Effector memory CD8-positive, alpha-beta T cell (primary cell): ENCODE measurements around the gene OPRL1.

ENCODE experiments used
- ATAC-seq: fragments of 150-1000 bp; cut with Tn5 transposase; replicated peaks from 2 replicates; pipeline ENCODE4 v1.10.0; 2021; ENCODE audit warnings: mild to moderate bottlenecking, moderate library complexity
- DNase-seq, 3 experiments: peaks; one replicate each; pipeline ENCODE4 v3.0.0; 2021
- H3K27ac Mint-ChIP-seq, 2 donors: one replicate each; pipeline ENCODE4 v1.8.0; 2022; ENCODE audit warnings: mild to moderate bottlenecking in 2 of 2, mixed read lengths in 2 of 2, moderate library complexity in 2 of 2
- H3K27me3 Mint-ChIP-seq, 2 donors: one replicate each; pipeline ENCODE4 v1.8.0; 2022; ENCODE audit warnings: mixed read lengths in 2 of 2
- H3K36me3 Mint-ChIP-seq: one replicate; pipeline ENCODE4 v1.8.0; 2022; ENCODE audit warnings: mild to moderate bottlenecking, moderate library complexity, mixed read lengths; ENCODE audit not compliant: insufficient read depth
- H3K4me1 Mint-ChIP-seq, 2 donors: one replicate each; pipeline ENCODE4 v1.8.0; 2022; ENCODE audit warnings: low read depth in 2 of 2, mixed read lengths in 2 of 2
- H3K4me3 Mint-ChIP-seq, 2 donors: one replicate each; pipeline ENCODE4 v1.8.0; 2022; ENCODE audit warnings: mild to moderate bottlenecking in 2 of 2, mixed read lengths in 2 of 2, moderate library complexity in 2 of 2
- H3K9me3 Mint-ChIP-seq, 2 donors: one replicate each; pipeline ENCODE4 v1.8.0; 2022; ENCODE audit warnings: mixed read lengths in 2 of 2

Gene OPRL1

DNA sequence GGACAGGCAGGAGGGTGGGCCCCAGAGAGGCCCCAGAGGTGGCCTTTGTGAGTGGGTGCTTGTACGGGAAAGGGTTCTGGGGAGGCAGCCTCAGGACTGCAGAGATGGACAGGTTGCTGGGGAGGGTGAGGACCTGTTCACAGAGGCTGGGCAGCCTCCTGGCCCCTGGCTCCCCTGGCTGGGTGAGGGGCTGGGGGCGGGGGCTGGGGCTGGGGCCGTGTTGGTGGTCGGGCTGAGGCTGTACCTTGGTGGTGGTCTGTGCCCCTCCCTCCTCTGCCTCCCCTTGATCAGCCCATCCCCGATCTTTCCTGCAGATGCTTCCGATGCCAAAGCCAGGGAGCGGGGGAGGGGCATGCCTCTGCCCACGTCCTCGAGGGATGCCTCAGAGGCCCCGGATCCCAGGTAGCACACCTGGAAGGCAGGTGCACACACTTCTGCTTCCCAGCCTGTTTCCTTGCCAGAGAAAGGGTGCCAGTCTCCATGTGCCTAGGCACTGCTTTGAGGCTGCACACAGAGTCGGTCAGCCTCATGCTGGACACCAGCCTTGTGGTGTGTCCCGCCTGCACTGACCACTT lies 12.1 kb upstream of the OPRL1 start:
- H3K9me3 Mint-ChIP-seq = no peaks in the 10 kb centered on the region
- no peak for ATAC-seq

GRCh38 chr20:64068386-64069208 lies 11.3 kb upstream of the OPRL1 start:
- DNase-seq (no peak), ATAC-seq (no peak)
- no peaks in the 10 kb centered on the region for H3K27me3 Mint-ChIP-seq
- H3K9me3 Mint-ChIP-seq = no peaks in the 10 kb centered on the region
- peaks cover 33 to 49% of the 10 kb centered on the region in 2 donors for H3K4me1 Mint-ChIP-seq
- no peak overlapping the region for H3K4me3 Mint-ChIP-seq
- peaks cover 24% of the 10 kb centered on the region for H3K36me3 Mint-ChIP-seq
- H3K27ac Mint-ChIP-seq = no peak overlapping the region

More for the DNA sequence above, 12.1 kb upstream of the OPRL1 start:
- Mint-ChIP-seq H3K4me1 (peaks cover 34 to 51% of the 10 kb centered on the region in 2 donors), H3K27ac (no peak overlapping the region), H3K27me3 (no peaks in the 10 kb centered on the region), H3K36me3 (peaks cover 21% of the 10 kb centered on the region), H3K4me3 (no peak overlapping the region)
- no peak for DNase-seq

- H3K36me3 Mint-ChIP-seq = peaks cover 28% of the 10 kb centered on the region
- no peaks in the 10 kb centered on the region for H3K9me3 Mint-ChIP-seq
- peaks cover 27 to 42% of the 10 kb centered on the region in 2 donors for H3K4me1 Mint-ChIP-seq
- DNase-seq (no peak), ATAC-seq (no peak)
- no peaks in the 10 kb centered on the region for H3K27me3 Mint-ChIP-seq
- H3K4me3 Mint-ChIP-seq = no peak overlapping the region
- no peak overlapping the region for H3K27ac Mint-ChIP-seq
Measured at GRCh38 chr20:64069209-64069613, 10.7 kb upstream of the OPRL1 start.

- Mint-ChIP-seq H3K27me3 (no peaks in the 10 kb centered on the region), H3K9me3 (no peaks in the 10 kb centered on the region), H3K27ac (no peak overlapping the region), H3K4me1 (peaks cover 27 to 37% of the 10 kb centered on the region in 2 donors), H3K4me3 (no peak overlapping the region), H3K36me3 (peaks cover 27% of the 10 kb centered on the region)
- DNase-seq (no peak), ATAC-seq (no peak)
Measured at GRCh38 chr20:64069614-64070243, 10.2 kb upstream of the OPRL1 start.

DNA sequence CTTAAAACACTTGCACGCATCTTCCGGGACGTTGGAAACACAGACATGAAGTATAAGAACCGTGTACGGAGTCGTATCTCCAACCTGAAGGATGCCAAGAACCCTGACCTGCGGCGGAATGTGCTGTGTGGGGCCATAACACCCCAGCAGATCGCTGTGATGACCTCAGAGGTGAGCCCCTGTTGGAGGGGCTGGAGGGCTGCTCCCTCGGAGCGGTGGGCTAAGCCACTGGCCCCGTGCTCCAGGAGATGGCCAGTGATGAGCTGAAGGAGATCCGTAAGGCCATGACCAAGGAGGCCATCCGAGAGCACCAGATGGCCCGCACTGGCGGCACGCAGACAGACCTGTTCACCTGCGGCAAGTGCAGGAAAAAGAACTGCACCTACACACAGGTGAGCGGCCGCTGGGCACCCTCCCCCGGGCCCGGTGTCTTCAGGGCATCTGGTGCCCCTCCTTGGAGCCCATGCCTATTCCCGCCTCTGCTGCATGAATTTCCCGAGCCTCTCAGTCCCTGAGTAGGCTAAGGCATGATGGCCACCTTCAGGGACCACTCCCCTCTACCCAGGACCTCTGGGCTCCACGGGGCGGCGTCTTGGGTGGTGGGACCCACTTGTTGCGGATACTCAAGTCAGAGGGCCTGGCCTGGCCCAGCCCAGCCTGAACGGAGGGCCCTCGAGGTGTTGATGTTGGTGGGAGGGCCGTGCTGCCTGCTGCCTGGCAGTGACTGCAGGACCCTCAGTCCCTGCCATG lies 9.5 kb upstream of the OPRL1 start:
- Mint-ChIP-seq H3K9me3 (no peaks in the 10 kb centered on the region), H3K4me3 (no peak overlapping the region), H3K4me1 (peaks cover 23 to 37% of the 10 kb centered on the region in 2 donors), H3K27me3 (no peaks in the 10 kb centered on the region), H3K27ac (no peak overlapping the region), H3K36me3 (peaks cover 31% of the 10 kb centered on the region)
- ATAC-seq (no peak), DNase-seq (no peak)

DNA sequence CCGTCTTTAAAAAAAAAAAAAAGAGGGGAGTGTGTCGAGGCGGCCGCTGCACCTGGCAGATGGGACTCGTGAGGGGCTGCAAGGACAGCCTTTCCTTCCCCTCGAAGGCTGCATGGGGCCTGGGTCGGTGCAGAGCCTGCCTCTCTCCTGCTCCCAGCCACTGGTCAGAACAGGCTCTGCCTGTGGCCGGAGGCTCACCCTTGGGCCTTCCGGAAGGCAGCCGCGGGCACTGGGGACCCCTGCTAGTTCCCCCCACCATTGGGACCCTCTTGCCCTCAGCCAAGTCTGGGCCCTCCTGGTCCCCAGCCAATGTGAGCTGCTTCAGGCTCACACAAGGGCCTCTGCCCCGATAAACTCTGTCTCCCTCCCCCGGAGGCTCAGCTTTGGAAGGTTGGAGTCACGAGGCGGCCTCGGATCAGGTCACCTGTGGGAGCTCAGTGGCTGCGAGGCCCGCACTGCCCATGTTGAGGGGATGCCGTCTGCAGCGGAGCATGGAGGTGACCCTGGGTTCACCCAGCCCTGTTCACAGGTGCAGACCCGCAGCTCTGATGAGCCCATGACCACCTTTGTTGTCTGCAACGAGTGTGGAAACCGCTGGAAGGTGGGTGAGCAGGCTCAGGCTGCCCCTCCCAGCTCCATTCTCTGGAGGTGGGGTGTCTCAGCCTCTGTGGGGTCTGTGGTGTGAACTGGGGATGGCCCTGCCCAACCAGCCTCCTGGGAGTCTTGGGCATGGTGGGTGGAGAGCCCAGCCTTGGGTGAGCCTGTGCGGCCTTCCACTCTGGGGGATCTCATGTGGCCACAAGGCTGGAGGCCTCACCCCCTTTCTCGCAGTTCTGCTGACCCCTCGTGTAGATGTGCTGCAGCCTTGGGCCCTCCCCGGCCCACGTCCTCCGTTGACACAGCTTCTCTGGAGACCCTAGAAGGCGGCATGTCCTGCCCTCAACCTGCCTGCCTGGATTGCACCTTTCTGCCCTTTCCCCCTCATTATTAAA lies 8.2 kb upstream of the OPRL1 start:
- peaks cover 33% of the 10 kb centered on the region for H3K36me3 Mint-ChIP-seq
- H3K4me3 Mint-ChIP-seq = no peak overlapping the region
- peak overlapping the region in 1 of 2 donors; percentile 82 for H3K27ac Mint-ChIP-seq
- ATAC-seq (no peak), DNase-seq (no peak)
- H3K4me1 Mint-ChIP-seq = peaks cover 12 to 29% of the 10 kb centered on the region in 2 donors
- H3K9me3 Mint-ChIP-seq = no peaks in the 10 kb centered on the region
- no peaks in the 10 kb centered on the region for H3K27me3 Mint-ChIP-seq

GRCh38 chr20:64072498-64073063 lies 7.3 kb upstream of the OPRL1 start:
- no peaks in the 10 kb centered on the region for H3K9me3 Mint-ChIP-seq

GRCh38 chr20:64073476-64074183 lies 6.3 kb upstream of the OPRL1 start:
- Mint-ChIP-seq H3K4me1 (peaks cover 9 to 29% of the 10 kb centered on the region in 2 donors), H3K36me3 (peaks cover 40% of the 10 kb centered on the region)

More at GRCh38 chr20:64072498-64073063, 7.3 kb upstream of the OPRL1 start:
- ATAC-seq (no peak), DNase-seq (no peak)
- Mint-ChIP-seq H3K4me1 (peaks cover 9 to 27% of the 10 kb centered on the region in 2 donors), H3K27ac (peak overlapping the region in 1 of 2 donors; percentile 82), H3K4me3 (no peak overlapping the region), H3K36me3 (peaks cover 34% of the 10 kb centered on the region), H3K27me3 (no peaks in the 10 kb centered on the region)

GRCh38 chr20:64074184-64074789 lies 5.6 kb upstream of the OPRL1 start:
- no peaks in the 10 kb centered on the region for H3K9me3 Mint-ChIP-seq
- H3K27me3 Mint-ChIP-seq = no peaks in the 10 kb centered on the region
- H3K4me3 Mint-ChIP-seq = no peak overlapping the region
- peaks cover 41% of the 10 kb centered on the region for H3K36me3 Mint-ChIP-seq
- ATAC-seq = no peak
- H3K27ac Mint-ChIP-seq = no peak overlapping the region
- DNase-seq = no peak
- H3K4me1 Mint-ChIP-seq = peaks cover 9 to 33% of the 10 kb centered on the region in 2 donors

More at GRCh38 chr20:64073476-64074183, 6.3 kb upstream of the OPRL1 start:
- Mint-ChIP-seq H3K27me3 (no peaks in the 10 kb centered on the region), H3K9me3 (no peaks in the 10 kb centered on the region), H3K27ac (no peak overlapping the region), H3K4me3 (no peak overlapping the region)
- ATAC-seq = no peak
- no peak for DNase-seq

DNA sequence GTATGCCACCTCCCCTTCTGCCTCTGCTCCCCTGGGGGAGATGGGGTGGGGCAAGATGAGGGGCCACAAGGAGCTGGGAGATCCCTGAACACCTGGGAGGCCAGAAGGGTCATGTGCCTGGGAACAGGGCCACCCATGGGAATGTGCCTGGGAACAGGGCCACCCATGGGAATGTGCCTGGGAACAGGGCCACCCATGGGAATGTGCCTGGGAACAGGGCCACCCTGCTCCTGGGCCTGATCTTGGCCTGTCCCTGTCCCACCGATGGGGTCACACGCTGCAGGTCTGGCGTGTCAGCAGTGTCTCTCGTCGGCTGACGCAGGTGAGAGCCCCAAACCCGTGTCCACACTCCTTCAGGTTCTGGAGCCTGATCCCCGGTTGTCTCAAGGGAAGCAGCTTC lies 4.9 kb upstream of the OPRL1 start:
- peaks cover 9 to 33% of the 10 kb centered on the region in 2 donors for H3K4me1 Mint-ChIP-seq
- ATAC-seq (no peak), DNase-seq (no peak)
- H3K36me3 Mint-ChIP-seq = peaks cover 42% of the 10 kb centered on the region
- no peak overlapping the region for H3K4me3 Mint-ChIP-seq
- no peaks in the 10 kb centered on the region for H3K27me3 Mint-ChIP-seq
- H3K9me3 Mint-ChIP-seq = no peaks in the 10 kb centered on the region
- no peak overlapping the region for H3K27ac Mint-ChIP-seq

- Mint-ChIP-seq H3K9me3 (no peaks in the 10 kb centered on the region), H3K36me3 (peaks cover 47% of the 10 kb centered on the region), H3K4me1 (peaks cover 12 to 38% of the 10 kb centered on the region in 2 donors), H3K27ac (peak overlapping the region in 1 of 2 donors; percentile 90), H3K27me3 (no peaks in the 10 kb centered on the region), H3K4me3 (peak overlapping the region in 1 of 2 donors; percentile 95)
- ATAC-seq (no peak), DNase-seq (no peak)
Measured at GRCh38 chr20:64075556-64075955, 4.3 kb upstream of the OPRL1 start.
